Neuronal stem cell (in vitro differentiated cells): ENCODE results near the gene RECK.

Experiments
- DNase-seq: peaks from one replicate; pipeline ENCODE4 v3.0.0-alpha.2; 2013; ENCODE audit warnings: low spot score
- H2AFZ ChIP-seq: one replicate; pipeline ENCODE4 v1.6.1; 2013; ENCODE audit warnings: mild to moderate bottlenecking, low read length, inconsistent platforms
- H2AK5ac ChIP-seq: 2 replicates; pipeline ENCODE4 v1.6.1; 2013; ENCODE audit warnings: low read depth, mild to moderate bottlenecking, inconsistent platforms, low read length, moderate library complexity, mixed read lengths
- H2BK120ac ChIP-seq: 2 replicates; pipeline ENCODE4 v1.6.1; 2013; ENCODE audit warnings: low read depth, mild to moderate bottlenecking, inconsistent platforms, low read length, moderate library complexity, mixed read lengths
- H2BK12ac ChIP-seq: one replicate; pipeline ENCODE4 v1.6.1; 2013; ENCODE audit warnings: low read length, inconsistent platforms
- H2BK15ac ChIP-seq: 2 replicates; pipeline ENCODE4 v1.6.1; 2013; ENCODE audit warnings: mild to moderate bottlenecking, low read length, inconsistent platforms, mixed read lengths
- H2BK5ac ChIP-seq: one replicate; pipeline ENCODE4 v1.6.1; 2013; ENCODE audit warnings: inconsistent platforms, mild to moderate bottlenecking, low read length, moderate library complexity
- H3K14ac ChIP-seq: one replicate; pipeline ENCODE4 v1.6.1; 2013; ENCODE audit warnings: low read length, inconsistent platforms
- H3K18ac ChIP-seq: 2 replicates; pipeline ENCODE4 v1.6.1; 2013; ENCODE audit warnings: low read length, inconsistent platforms
- H3K23ac ChIP-seq: 2 replicates; pipeline ENCODE4 v1.6.1; 2013; ENCODE audit warnings: low read depth, mild to moderate bottlenecking, mixed read lengths, low read length, inconsistent platforms; ENCODE audit not compliant: poor library complexity
- H3K27ac ChIP-seq: replicated peaks from 3 replicates; pipeline ENCODE4 v1.5.1; 2013; ENCODE audit warnings: low read length, inconsistent platforms
- H3K27me3 ChIP-seq, 3 experiments: 2 replicates each; pipeline ENCODE4 v1.6.1; 2013; ENCODE audit warnings: low read length in 3 of 3, mild to moderate bottlenecking in 2 of 3, inconsistent platforms in 1 of 3, low read depth in 1 of 3, mixed read lengths in 1 of 3, moderate library complexity in 1 of 3; ENCODE audit not compliant: control insufficient read depth in 3 of 3, insufficient read depth in 3 of 3
- H3K36me3 ChIP-seq, 2 donors: replicated peaks in 1 of 2; 2 replicates each; pipeline ENCODE4 v1.6.1; 2013; ENCODE audit warnings: low read length in 2 of 2; ENCODE audit not compliant: control insufficient read depth in 2 of 2, insufficient read depth in 2 of 2
- H3K4ac ChIP-seq: 2 replicates; pipeline ENCODE4 v1.6.1; 2013; ENCODE audit warnings: inconsistent platforms, mild to moderate bottlenecking, low read length, moderate library complexity
- H3K4me1 ChIP-seq, 2 donors: 1 replicate in 1 of 2; 2 replicates in 1 of 2; pipeline ENCODE4 v1.6.1; 2013; ENCODE audit warnings: low read length in 2 of 2, low read depth in 1 of 2; ENCODE audit not compliant: control insufficient read depth in 2 of 2, insufficient read depth in 1 of 2
- H3K4me2 ChIP-seq: one replicate; pipeline ENCODE4 v1.6.1; 2013; ENCODE audit warnings: mild to moderate bottlenecking, low read length, inconsistent platforms; ENCODE audit not compliant: insufficient read depth, poor library complexity, severe bottlenecking
- H3K4me3 ChIP-seq, 2 donors: 2 replicates each; pipeline ENCODE4 v1.5.1; 2013; ENCODE audit warnings: low read length in 2 of 2, mild to moderate bottlenecking in 2 of 2, inconsistent platforms in 1 of 2, moderate library complexity in 1 of 2
- H3K79me1 ChIP-seq: one replicate; pipeline ENCODE4 v1.6.1; 2013; ENCODE audit warnings: low read depth, mild to moderate bottlenecking, inconsistent platforms, low read length, moderate library complexity
- H3K9ac ChIP-seq: one replicate; pipeline ENCODE4 v1.6.1; 2013; ENCODE audit warnings: mild to moderate bottlenecking, low read depth, low read length, inconsistent platforms; ENCODE audit not compliant: poor library complexity
- H3K9me3 ChIP-seq, 2 donors: replicated peaks in 1 of 2; 2 replicates each; pipeline versions ENCODE3 to v1.6.1; 2013; ENCODE audit warnings: low read length in 2 of 2, mild to moderate bottlenecking in 2 of 2, inconsistent platforms in 1 of 2, low read depth in 1 of 2, mixed read lengths in 1 of 2, moderate library complexity in 1 of 2; ENCODE audit not compliant: control insufficient read depth in 2 of 2, insufficient read depth in 1 of 2
- H4K8ac ChIP-seq: one replicate; pipeline ENCODE4 v1.6.1; 2013; ENCODE audit warnings: low read depth, mild to moderate bottlenecking, inconsistent platforms, low read length, moderate library complexity
- H4K91ac ChIP-seq: one replicate; pipeline ENCODE4 v1.6.1; 2013; ENCODE audit warnings: low read length, low read depth, mild to moderate bottlenecking, inconsistent platforms; ENCODE audit not compliant: poor library complexity
- WGBS, 2 donors: extraction: QIAGEN DNeasy Blood & Tissue Kit; methylation state at CpG; one replicate each; pipeline ENCODE4 v1.1.7; 2013; ENCODE audit warnings: missing lambda C conversion rate in 2 of 2, mixed read lengths in 1 of 2; ENCODE audit not compliant: insufficient read length in 2 of 2, insufficient replicate concordance in 1 of 2; ENCODE audit errors: extremely low coverage in 2 of 2; 5-methylcytosine and 5-hydroxymethylcytosine counted together

Gene RECK

GRCh38 chr9:36147441-36148175 is 110.9 kb downstream of the RECK start:
- Histone ChIP-seq H2BK12ac (no peak overlapping the region), H3K36me3 (peaks cover 12 to 14% of the 10 kb centered on the region in 2 donors), H3K4ac (no peak overlapping the region), H2AFZ (no peak overlapping the region), H3K18ac (peak overlapping the region; percentile 7), H3K23ac (no peak overlapping the region), H4K8ac (no peak overlapping the region), H3K9me3 (peaks cover 6 to 8% of the 10 kb centered on the region in 2 donors), H2BK15ac (peak overlapping the region; percentile 49), H2BK120ac (no peak overlapping the region), H3K4me1 (peaks cover 0 to 2% of the 10 kb centered on the region in 2 donors), H3K4me3 (no peak overlapping the region), H3K4me2 (no peak overlapping the region), H2BK5ac (no peak overlapping the region), H3K14ac (no peak overlapping the region), H4K91ac (no peak overlapping the region), H3K27ac (no peak overlapping the region), H3K9ac (peak overlapping the region; percentile 38), H3K27me3 (no peaks in the 10 kb centered on the region), H3K79me1 (no peaks in the 10 kb centered on the region), H2AK5ac (no peak overlapping the region)
- no peak for DNase-seq
- WGBS, 2 donors = no CpG with 5 or more reads among the region's 14 CpGs

GRCh38 chr9:36148311-36149051 is 111.8 kb downstream of the RECK start:
- H2BK15ac ChIP-seq = no peak overlapping the region
- peak overlapping the region; percentile 11 for H3K18ac ChIP-seq
- H3K27me3 ChIP-seq = no peaks in the 10 kb centered on the region
- H3K79me1 ChIP-seq = no peaks in the 10 kb centered on the region
- peaks cover 0 to 2% of the 10 kb centered on the region in 2 donors for H3K4me1 ChIP-seq
- no peak overlapping the region for H2BK120ac ChIP-seq
- no peak overlapping the region for H2BK5ac ChIP-seq
- no peak overlapping the region for H4K91ac ChIP-seq
- no peak for DNase-seq
- peaks cover 6 to 8% of the 10 kb centered on the region in 2 donors for H3K9me3 ChIP-seq
- no peak overlapping the region for H2AFZ ChIP-seq
- H4K8ac ChIP-seq = no peak overlapping the region
- no peak overlapping the region for H3K4me3 ChIP-seq
- H3K27ac ChIP-seq = no peak overlapping the region
- WGBS, 2 donors = no CpG with 5 or more reads among the region's 14 CpGs
- no peak overlapping the region for H2BK12ac ChIP-seq
- peaks cover 8 to 11% of the 10 kb centered on the region in 2 donors for H3K36me3 ChIP-seq
- no peak overlapping the region for H3K4me2 ChIP-seq
- H3K23ac ChIP-seq = no peak overlapping the region
- no peak overlapping the region for H2AK5ac ChIP-seq
- H3K4ac ChIP-seq = no peak overlapping the region
- no peak overlapping the region for H3K14ac ChIP-seq
- H3K9ac ChIP-seq = no peak overlapping the region

- H2BK120ac ChIP-seq = no peak overlapping the region
- H3K4ac ChIP-seq = no peak overlapping the region
- no peak overlapping the region for H3K4me3 ChIP-seq
- H2AFZ ChIP-seq = no peak overlapping the region
- no peak overlapping the region for H2BK12ac ChIP-seq
- no peak overlapping the region for H3K4me2 ChIP-seq
- no peak overlapping the region for H4K8ac ChIP-seq
- H3K79me1 ChIP-seq = no peaks in the 10 kb centered on the region
- H3K4me1 ChIP-seq = peaks cover 1 to 3% of the 10 kb centered on the region in 2 donors
- no peak overlapping the region for H3K9ac ChIP-seq
- H2BK15ac ChIP-seq = no peak overlapping the region
- no peak overlapping the region for H3K23ac ChIP-seq
- peaks cover 3 to 9% of the 10 kb centered on the region in 2 donors for H3K36me3 ChIP-seq
- H3K14ac ChIP-seq = no peak overlapping the region
- H2AK5ac ChIP-seq = no peak overlapping the region
- no peaks in the 10 kb centered on the region for H3K27me3 ChIP-seq
- H4K91ac ChIP-seq = no peak overlapping the region
- no peak overlapping the region for H3K18ac ChIP-seq
- no peak overlapping the region for H3K27ac ChIP-seq
- H3K9me3 ChIP-seq = peaks cover 6 to 8% of the 10 kb centered on the region in 2 donors
- no peak overlapping the region for H2BK5ac ChIP-seq
- DNase-seq = no peak
- WGBS, 2 donors = no CpG with 5 or more reads among the region's 4 CpGs
These were observed 112.5 kb downstream of the RECK start for GRCh38 chr9:36149197-36149596.

- no peak for DNase-seq
- Histone ChIP-seq H3K18ac (no peak overlapping the region), H2BK15ac (no peak overlapping the region), H3K4me3 (no peak overlapping the region), H2BK120ac (no peak overlapping the region), H2BK12ac (no peak overlapping the region), H3K4me2 (no peak overlapping the region), H3K36me3 (peaks cover 3 to 5% of the 10 kb centered on the region in 2 donors), H2BK5ac (no peak overlapping the region), H4K8ac (no peak overlapping the region), H4K91ac (no peak overlapping the region), H3K23ac (no peak overlapping the region), H3K4ac (no peak overlapping the region), H3K14ac (no peak overlapping the region), H3K79me1 (no peaks in the 10 kb centered on the region), H3K27me3 (no peaks in the 10 kb centered on the region), H2AFZ (no peak overlapping the region), H3K4me1 (peaks cover 8 to 9% of the 10 kb centered on the region in 2 donors), H3K9ac (no peak overlapping the region), H3K27ac (no peak overlapping the region), H2AK5ac (no peak overlapping the region), H3K9me3 (peaks cover 1 to 4% of the 10 kb centered on the region in 2 donors)
- no CpG with 5 or more reads among the region's 4 CpGs for WGBS, 2 donors
These were observed 114.0 kb downstream of the RECK start for GRCh38 chr9:36150574-36151315.
